DOHH2 (cell line): ENCODE data around the gene SCAPER.

Experiments used
- H3F3A ChIP-seq: fragments of 200-600 bp; sonication (generic), shearing (Covaris generic); 2 replicates; pipeline ENCODE4 v1.6.0; 2016; ENCODE audit warnings: antibody characterized with exemption, mild to moderate bottlenecking; ENCODE audit not compliant: control insufficient read depth, insufficient read depth
- H3K27ac ChIP-seq: fragments of 200-600 bp; sonication (generic); 2 replicates; pipeline ENCODE4 v1.5.1; 2014; ENCODE audit warnings: low read depth, mild to moderate bottlenecking, low read length, moderate library complexity
- H3K27me3 ChIP-seq: fragments of 200-600 bp; sonication (generic); 2 replicates; pipeline ENCODE4 v1.6.1; 2014; ENCODE audit warnings: mild to moderate bottlenecking, low read length, mixed read lengths; ENCODE audit not compliant: control insufficient read depth
- H3K36me3 ChIP-seq: fragments of 200-600 bp; sonication (generic); 2 replicates; pipeline ENCODE4 v1.6.1; 2014; ENCODE audit warnings: mild to moderate bottlenecking, low read length, moderate library complexity, mixed read lengths; ENCODE audit not compliant: control insufficient read depth
- H3K4me1 ChIP-seq: fragments of 200-600 bp; sonication (generic); 2 replicates; pipeline ENCODE4 v1.6.1; 2014; ENCODE audit warnings: mild to moderate bottlenecking, low read length, mixed read lengths; ENCODE audit not compliant: control insufficient read depth
- H3K4me2 ChIP-seq: fragments of 200-600 bp; sonication (generic); 2 replicates; pipeline ENCODE4 v1.6.0; 2014; ENCODE audit warnings: mild to moderate bottlenecking, low read length, moderate library complexity
- H3K4me3 ChIP-seq: fragments of 200-600 bp; sonication (generic); 2 replicates; pipeline ENCODE4 v1.5.1; 2014; ENCODE audit warnings: mild to moderate bottlenecking, low read length, mixed read lengths
- H3K79me2 ChIP-seq: fragments of 200-600 bp; sonication (generic); 2 replicates; pipeline ENCODE4 v1.6.1; 2014; ENCODE audit warnings: mild to moderate bottlenecking, low read length, mixed read lengths; ENCODE audit not compliant: control insufficient read depth
- H3K9me2 ChIP-seq: fragments of 200-600 bp; sonication (generic); replicated peaks from 2 replicates; pipeline ENCODE4 v1.6.1; 2014; ENCODE audit warnings: mild to moderate bottlenecking, low read length, mixed read lengths; ENCODE audit not compliant: control insufficient read depth
- H3K9me3 ChIP-seq: fragments of 200-600 bp; sonication (generic); 2 replicates; pipeline ENCODE4 v1.6.1; 2014; ENCODE audit warnings: antibody characterized with exemption, low read length, mixed read lengths; ENCODE audit not compliant: control insufficient read depth, insufficient read depth
- H4K20me1 ChIP-seq: fragments of 200-600 bp; sonication (generic); 2 replicates; pipeline ENCODE4 v1.6.0; 2014; ENCODE audit warnings: low read depth, mild to moderate bottlenecking, antibody characterized with exemption, low read length, moderate library complexity; ENCODE audit not compliant: control insufficient read depth, insufficient read depth
- CTCF ChIP-seq: fragments of 200-600 bp; sonication (generic); IDR thresholded peaks from one replicate; pipeline ENCODE4 v1.5.1; 2014; ENCODE audit warnings: antibody characterized with exemption, mild to moderate bottlenecking, low read depth, low read length; ENCODE audit not compliant: poor library complexity, severe bottlenecking
- EZH2phosphoT487 ChIP-seq: fragments of 200-600 bp; sonication (generic); IDR thresholded peaks from 2 replicates; pipeline ENCODE4 v1.6.1; 2017; ENCODE audit warnings: borderline replicate concordance, mild to moderate bottlenecking, antibody characterized with exemption, low read length, moderate library complexity, mixed read lengths

The SCAPER gene

DNA sequence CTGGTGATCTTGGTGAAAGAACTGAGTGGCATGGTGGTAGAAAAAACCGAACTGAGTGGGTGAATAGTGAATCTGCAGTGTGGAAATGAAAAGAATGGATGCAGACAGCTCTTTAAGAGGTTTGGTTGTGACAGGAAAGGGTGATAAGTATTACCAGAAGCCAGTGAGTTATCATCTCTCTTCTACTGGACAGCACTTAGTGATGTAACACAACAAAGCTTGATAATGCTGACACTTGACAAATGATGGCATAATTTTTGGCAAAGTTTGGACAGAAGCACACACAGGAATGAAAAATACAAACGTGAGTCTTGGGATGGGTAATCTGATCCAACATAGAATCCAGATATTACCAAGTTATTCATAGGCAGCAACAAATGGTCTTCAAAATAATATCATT is 456.4 kb downstream of the SCAPER start:
- TF ChIP-seq CTCF (no peak), EZH2phosphoT487 (no peak)
- H3K4me3 ChIP-seq: no peak overlapping the region

DNA sequence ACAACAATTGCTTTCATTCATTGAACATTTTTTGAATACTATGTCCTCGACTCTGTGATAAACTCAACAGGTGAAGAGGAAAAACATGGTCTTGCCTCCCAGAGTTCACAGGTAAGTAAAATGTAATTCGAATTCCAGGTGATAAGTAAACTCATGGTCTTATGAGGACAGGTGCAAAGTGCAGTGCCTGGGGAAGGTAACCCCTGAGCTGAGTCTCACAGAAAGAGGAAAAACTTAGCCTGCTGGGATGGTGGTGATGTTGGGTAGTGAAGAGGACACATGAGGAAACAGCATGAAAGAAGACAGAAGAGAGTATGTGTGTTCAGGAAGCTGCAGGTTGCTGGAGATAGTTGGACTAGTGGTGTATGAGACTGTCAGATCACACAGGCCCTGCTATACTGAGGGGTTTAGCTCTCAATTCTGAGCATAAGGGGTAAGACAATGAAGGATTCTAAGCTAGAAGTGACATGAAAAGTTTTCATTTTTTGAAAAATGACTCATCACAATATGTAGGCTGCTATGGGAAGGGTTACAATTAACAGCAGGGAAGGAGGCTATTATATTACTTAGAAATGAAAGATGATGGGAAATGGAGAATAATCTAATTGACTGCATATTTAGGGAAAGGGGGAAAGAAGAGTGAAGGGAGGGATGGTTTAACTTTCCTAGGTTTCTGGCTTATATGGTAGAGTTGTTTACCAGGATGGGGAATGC is 457.3 kb downstream of the SCAPER start:
- no peak overlapping the region for H3K4me3 ChIP-seq
- H3K36me3 ChIP-seq: no peaks in the 10 kb centered on the region
- no peaks in the 10 kb centered on the region for H3F3A ChIP-seq
- TF ChIP-seq EZH2phosphoT487: no peak
- TF ChIP-seq CTCF: no peak
- H3K4me1 ChIP-seq: no peaks in the 10 kb centered on the region
- H3K27me3 ChIP-seq: no peaks in the 10 kb centered on the region
- H3K79me2 ChIP-seq: no peaks in the 10 kb centered on the region
- H3K9me3 ChIP-seq: no peaks in the 10 kb centered on the region
- no peaks in the 10 kb centered on the region for H4K20me1 ChIP-seq
- no peak overlapping the region for H3K4me2 ChIP-seq
- no peak overlapping the region for H3K27ac ChIP-seq
- H3K9me2 ChIP-seq: no peaks in the 10 kb centered on the region

More for the DNA sequence above, 456.4 kb downstream of the SCAPER start:
- no peak overlapping the region for H3K4me2 ChIP-seq
- H4K20me1 ChIP-seq: no peaks in the 10 kb centered on the region
- no peaks in the 10 kb centered on the region for H3K79me2 ChIP-seq
- H3K9me2 ChIP-seq: no peaks in the 10 kb centered on the region
- H3K9me3 ChIP-seq: no peaks in the 10 kb centered on the region
- no peaks in the 10 kb centered on the region for H3F3A ChIP-seq
- H3K27ac ChIP-seq: no peak overlapping the region
- no peaks in the 10 kb centered on the region for H3K4me1 ChIP-seq
- H3K27me3 ChIP-seq: no peaks in the 10 kb centered on the region
- no peaks in the 10 kb centered on the region for H3K36me3 ChIP-seq

DNA sequence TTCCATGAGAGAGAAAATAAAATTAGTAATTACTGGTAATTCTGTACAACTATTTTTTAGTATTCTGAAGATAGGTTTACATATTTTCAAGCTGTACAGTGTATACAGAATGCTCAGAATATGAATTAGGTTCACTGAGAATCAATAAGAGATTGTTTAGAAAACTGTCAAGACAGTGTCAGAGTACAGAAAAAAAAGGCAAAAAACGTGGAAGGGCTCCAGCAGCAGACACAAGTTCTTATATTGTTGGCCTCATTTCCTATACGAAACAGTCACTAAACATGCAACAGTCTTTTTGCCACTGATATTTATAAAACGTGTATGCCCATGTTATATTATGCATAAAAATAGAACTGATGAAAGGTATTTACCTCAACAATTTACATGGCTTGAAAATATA is 464.7 kb downstream of the SCAPER start:
- H3K4me2 ChIP-seq: no peak overlapping the region
- no peaks in the 10 kb centered on the region for H3K9me2 ChIP-seq
- TF ChIP-seq CTCF (no peak), EZH2phosphoT487 (no peak)

More for the DNA sequence above, 464.7 kb downstream of the SCAPER start:
- no peaks in the 10 kb centered on the region for H3K9me3 ChIP-seq
- H3K4me3 ChIP-seq: no peak overlapping the region
- no peaks in the 10 kb centered on the region for H4K20me1 ChIP-seq
- no peaks in the 10 kb centered on the region for H3K4me1 ChIP-seq
- no peak overlapping the region for H3K27ac ChIP-seq
- no peaks in the 10 kb centered on the region for H3K36me3 ChIP-seq
- H3F3A ChIP-seq: no peaks in the 10 kb centered on the region
- H3K79me2 ChIP-seq: no peaks in the 10 kb centered on the region
- H3K27me3 ChIP-seq: no peaks in the 10 kb centered on the region
